Stimulated activated CD4-positive, alpha-beta T cell treated with anti-CD3 and anti-CD28 coated beads, Interleukin-1b, Interleukin-23, amount 100 ng/mL, for 1 hour (primary cell): ENCODE results near the gene CMTM4.
"Not testable (repeated sequence)": the region's sequence is repeated elsewhere in the genome, so short reads cannot be mapped to it uniquely, and the experiment has no call there.

ENCODE experiments used
- DNase-seq, 2 donors: peaks; one replicate each; pipeline ENCODE4 v3.0.0-alpha.2; 2020; ENCODE audit warnings: low read depth in 2 of 2

CMTM4 gene

DNA sequence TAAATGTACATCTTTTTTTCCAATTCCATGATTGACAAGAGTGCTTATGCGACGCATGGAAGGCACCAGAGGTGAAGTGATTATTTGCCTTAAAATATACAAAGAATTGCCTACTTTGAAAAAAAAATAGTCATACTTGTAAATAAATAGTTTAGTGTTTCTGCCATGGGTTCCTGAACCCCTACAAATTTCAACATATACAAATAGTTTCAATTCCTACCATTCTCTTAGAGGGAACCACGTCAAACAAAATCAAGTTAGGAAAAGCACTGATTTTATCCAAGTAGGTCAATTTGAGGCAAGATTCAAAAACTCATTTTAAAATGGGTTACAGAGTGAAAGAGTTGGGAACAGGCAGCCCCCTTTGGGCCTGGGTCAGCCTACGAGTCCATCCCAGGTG is 80.4 kb downstream of the CMTM4 start:
- no peak for DNase-seq

DNA sequence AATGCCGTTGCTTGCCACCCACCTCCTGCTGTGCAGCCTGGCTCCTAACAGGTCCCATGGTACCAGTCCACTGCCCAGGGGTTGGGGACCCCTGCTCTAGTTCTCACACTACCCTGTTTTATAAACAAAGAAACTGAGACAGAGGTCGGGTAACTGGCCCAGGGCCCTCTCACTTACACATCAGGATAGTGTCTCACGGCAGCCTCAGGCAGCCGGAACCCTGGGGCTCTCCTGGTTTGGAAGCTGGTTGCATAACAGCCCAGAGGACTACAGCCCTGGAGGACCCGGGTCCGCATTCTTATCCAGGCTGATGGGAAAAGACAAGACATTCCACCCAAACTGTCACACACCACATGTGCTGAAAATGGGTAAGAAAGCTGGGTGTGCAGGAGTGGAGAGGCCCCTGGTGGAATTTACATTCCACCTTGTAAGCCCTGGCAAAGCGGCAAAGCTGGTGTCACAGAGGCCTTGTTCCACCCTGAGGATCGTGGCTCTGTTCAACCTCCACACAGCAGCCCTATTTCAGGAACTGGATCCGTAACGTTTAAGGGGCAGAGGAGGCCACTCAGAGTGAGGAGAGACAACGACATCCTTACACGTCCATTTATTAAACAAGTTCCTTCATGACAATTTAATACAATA is 82.3 kb downstream of the CMTM4 start:
- DNase-seq: no peak

- no peak for DNase-seq
Observed at GRCh38 chr16:66612422-66612821, 84.1 kb downstream of the CMTM4 start.

- DNase-seq: not testable (repeated sequence)
Observed at GRCh38 chr16:66611911-66612310, 84.6 kb downstream of the CMTM4 start.

- no peak for DNase-seq
Observed at GRCh38 chr16:66610111-66610820, 86.3 kb downstream of the CMTM4 start.

DNA sequence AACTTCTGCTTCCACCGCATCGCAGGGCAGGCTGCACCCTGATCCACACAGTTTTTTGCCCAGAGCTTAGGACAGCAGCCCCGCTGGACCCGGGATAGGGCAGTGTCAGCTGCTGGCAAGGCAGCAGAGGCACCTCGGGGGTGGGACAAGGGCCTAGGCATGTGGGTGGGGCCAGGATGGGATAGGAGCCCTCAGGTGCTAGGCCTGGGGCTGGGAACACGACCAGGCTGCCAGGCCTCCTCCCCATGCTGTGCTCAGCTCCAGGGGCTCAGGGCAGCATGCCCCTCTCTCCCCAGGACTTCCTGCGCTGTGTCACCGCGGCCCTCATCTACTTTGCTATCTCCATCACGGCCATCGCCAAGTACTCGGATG is 87.4 kb downstream of the CMTM4 start:
- DNase-seq: no peak

- DNase-seq: peak; percentile 58 to 84
Observed at GRCh38 chr16:66608241-66609138, 88.1 kb downstream of the CMTM4 start.

DNA sequence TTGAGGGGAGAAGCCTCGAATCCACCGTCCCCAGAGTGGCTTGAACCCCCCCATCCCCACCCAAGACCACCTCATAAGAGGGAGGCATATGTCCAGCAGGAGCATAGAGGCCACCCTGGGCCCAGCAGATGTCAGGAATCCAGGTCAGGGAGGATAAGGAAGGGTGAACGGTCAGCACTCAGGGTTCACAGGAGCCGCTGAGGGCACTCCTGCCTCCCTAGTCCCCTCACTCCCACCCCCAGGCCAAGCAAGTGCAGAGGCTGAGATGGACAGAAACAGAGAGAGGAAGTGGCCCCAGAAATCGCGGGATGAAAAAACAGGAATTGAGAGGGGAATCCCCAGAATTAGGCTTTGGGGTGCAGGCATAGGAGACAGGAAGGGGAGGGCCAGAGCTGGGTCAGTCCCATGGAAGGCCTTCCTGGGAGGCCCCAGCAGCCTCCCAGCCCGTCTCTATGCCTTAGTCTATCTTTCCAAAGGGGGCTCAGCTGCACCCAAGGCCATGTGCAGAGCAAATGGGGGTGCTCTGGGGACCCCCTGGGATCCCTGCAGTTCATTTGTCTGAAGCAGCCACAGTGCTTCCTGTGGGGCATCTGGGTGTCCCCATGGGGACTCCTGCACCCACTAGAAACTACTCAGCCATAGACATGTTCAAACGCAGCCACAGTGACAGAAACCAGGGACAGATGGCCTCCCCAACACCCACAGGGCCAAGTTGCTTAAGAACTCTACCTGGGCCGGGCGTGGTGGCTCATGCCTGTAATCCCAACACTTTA is 90.4 kb downstream of the CMTM4 start:
- DNase-seq: no peak

GRCh38 chr16:66605177-66605978 is 91.2 kb downstream of the CMTM4 start:
- DNase-seq: no peak

DNA sequence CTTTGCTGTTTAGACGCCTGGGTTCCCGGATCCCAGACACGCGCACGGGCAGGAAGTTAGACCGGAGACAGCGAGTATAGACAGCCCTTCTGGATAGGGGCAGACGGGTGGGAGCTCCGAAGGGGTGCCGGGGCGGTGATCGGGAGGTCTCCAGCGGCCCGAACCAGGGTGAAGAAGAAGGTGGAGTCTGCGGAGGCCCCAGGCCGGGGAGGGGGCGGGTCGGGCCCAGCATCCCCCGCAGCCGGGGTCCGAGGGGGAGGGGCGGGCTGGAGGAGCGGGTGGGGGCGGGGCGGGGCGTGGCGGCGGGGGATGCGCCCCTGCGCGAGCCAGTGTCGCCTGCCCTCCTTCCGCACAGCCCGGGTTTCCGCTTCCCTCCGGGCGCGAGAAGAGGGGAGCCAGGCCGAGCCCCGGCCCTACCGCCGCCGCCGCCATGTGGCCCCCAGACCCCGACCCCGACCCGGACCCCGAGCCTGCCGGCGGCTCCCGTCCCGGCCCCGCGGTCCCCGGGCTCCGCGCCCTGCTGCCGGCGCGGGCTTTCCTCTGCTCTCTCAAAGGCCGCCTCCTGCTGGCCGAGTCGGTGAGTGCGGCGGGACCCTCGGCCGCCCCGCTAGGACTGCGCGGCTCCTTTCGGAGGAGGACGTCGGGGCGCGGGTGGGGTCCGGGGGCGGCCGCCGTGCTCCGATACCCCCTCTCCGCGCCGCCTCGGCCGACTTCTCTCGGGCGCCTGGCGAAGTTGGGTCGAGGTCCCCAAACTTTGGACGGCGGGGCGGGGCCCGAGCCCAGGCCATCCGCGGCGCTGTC is 92.0 kb downstream of the CMTM4 start, which contains the start of gene CMTM3:
CMTM3 (plus strand) TSS at position 329 of the 801 bp plus-strand sequence; CDS start at position 431, 102 bp downstream.
- peak; percentile 46 to 63 for DNase-seq

DNA sequence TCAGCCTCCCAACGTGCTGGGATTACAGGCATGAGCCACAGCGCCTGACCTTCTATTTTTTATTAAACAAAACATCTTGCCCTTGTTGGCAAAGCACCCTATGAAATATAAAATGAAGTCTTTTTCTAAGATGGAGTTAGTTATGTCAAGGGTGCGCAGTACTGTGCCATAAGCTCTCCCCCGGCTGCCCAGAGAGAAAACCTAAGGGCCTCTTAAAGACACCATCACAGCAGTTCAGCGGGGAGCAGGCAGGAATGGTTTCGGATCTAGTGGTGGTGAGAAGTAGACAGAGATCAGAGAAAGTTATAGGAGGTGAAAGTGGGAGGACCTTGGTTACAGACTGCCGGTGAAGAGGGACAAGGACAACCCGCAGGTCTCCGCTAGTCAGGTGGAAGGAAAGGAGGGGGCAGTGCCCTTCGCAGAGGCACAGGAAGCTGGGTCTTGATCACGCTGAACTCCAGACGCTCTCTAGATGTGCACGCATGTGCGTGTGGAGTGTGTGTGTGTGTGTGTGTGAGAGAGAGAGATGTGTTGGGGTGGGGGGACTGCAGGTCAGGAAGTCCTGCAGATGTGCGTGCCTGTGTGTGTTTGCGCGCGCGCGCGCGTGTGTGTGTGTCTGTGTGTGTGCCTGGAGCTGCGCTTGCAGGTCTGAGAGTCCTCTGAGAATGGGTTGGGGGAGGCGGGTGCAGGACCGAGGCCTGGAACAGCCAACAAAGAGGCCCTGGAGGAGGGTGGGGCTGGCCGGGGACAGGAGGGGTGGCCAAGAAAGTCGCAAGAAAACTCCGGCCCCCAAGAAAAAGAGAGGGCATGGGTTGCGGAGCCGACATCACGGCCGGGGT is 92.8 kb downstream of the CMTM4 start:
- DNase-seq: peak; percentile 21 to 23

DNA sequence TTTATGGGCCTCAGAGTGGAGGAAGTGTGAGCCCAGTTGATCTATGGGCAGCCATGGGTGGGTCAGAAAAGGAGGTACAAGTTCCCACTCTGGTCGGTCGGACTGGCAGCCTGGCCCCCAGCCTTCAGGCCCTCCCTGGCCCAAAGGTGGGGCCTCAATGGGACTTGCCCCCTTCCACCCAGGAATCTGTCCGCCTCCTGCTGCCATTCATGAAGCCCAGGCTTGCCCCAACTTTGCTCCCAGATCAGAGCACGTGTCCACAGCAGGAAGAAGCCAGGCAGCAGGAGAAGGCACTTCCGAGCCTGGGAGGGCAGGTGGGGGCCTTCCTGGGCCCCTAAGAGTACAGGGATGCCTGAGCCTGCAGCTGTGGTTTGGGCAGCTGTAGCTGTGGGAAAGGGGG is 95.1 kb downstream of the CMTM4 start:
- no peak for DNase-seq

DNA sequence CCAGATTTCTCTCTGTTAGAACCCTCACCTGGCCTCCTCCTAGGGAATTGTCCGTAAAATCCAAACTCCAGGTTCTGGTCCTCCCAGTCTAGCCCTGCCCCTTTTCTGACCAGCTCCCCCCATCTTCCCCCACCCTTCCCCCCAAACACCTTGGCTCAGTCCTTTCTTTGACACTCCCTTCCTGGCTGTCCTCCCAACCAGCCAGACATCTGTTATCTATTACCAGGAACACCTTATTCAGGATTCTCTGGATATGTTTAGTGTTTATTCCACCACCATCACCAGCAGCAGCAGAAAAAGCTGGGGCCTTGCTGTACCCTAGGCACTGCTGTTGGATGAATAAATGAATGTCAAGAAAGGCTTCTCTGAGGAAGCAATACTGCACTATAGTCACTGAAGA is 96.1 kb downstream of the CMTM4 start:
- no peak for DNase-seq

- no peak for DNase-seq
Observed at GRCh38 chr16:66599726-66600125, 96.8 kb downstream of the CMTM4 start.

DNA sequence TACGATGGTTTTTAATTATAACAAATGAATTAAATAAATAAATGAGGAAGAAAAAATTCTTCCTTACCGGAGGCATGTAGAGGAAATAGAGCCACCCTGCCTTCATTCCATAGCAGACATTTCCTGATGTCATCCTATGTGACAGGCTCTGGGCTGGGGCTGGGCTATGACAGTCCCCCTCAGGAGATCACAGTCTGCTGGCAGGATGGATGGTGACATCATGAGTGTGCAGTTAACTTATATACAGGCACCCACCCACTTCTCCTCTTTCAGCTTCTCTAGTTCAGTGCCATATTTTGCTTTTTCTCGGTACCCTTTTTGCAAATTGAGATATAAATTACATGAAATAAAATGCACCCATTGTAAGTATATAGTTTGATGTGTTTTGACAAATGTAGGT is 98.4 kb downstream of the CMTM4 start:
- no peak for DNase-seq

DNA sequence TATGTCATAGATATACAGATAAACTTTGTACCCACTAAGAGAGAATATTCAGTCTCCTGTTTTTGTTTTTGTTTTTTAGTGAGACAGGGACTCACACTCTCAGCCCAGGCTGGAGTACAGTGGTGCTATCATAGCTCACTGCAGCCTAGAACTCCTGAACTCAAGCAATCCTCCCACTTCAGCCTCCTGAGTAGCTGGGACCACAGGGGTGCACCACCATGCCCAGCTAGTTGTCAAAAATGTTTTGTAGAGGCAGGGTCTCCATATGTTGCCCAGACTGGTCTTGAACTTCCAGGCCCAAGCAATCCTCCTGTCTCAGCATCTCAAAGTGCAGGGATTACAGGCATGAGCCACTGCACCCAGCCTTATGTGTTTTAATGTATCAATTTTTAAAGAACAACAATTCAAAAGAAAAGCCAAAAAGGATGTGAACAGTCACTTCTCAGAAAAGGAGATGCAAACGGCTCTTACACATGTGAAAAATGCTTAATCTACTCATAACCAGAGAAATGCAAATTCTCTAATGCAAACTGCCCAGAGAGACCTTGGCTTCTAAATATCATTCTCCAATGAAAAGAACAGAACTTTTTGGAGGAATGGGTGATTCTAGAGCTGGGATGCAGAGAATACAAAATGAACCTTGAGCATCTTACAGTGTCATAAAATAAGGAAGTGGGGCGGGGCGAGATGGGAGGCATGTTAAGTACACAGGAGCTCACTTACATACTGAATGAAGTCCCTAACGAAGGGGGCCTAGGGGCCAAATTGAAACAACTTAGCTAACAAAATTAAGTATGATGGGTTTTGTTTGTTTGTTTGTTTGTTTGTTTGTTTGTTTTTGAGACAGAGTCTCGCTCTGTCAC is 99.3 kb downstream of the CMTM4 start:
- no peak for DNase-seq

GRCh38 chr16:66596559-66596958 is 100.0 kb downstream of the CMTM4 start:
- DNase-seq: not testable (repeated sequence)

DNA sequence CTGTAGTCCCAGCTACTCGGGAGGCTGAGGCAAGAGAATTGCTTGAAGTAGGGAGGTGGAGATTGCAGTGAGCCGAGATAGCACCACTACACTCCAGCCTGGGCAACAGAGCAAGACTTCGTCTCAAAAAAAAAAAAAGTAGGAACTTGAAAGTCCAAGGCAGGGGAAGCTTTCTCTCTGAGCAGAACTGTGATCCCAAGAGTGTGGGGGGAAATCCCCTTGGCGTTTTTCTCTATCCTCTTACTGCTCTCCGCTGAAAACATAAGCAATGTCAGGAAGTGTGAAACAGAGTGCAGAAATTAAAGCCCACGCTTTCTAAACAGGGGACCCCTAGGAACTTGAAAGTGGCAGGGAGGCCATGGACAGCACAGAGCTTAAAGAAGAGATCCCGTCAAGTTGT is 101.8 kb downstream of the CMTM4 start:
- no peak for DNase-seq
